ENCODE measurements around the gene CFAP20DC. TPM values are rescaled to one million over a fixed set of nuclear protein-coding genes. Genes with fewer than 3 reads are reported as not detected.
"Not testable (repeated sequence)": the region's sequence is repeated elsewhere in the genome, so short reads cannot be mapped to it uniquely, and the experiment has no call there.

CFAP20DC gene
- total RNA-seq, 1 donor from 2014 or later = 1.9 TPM

DNA sequence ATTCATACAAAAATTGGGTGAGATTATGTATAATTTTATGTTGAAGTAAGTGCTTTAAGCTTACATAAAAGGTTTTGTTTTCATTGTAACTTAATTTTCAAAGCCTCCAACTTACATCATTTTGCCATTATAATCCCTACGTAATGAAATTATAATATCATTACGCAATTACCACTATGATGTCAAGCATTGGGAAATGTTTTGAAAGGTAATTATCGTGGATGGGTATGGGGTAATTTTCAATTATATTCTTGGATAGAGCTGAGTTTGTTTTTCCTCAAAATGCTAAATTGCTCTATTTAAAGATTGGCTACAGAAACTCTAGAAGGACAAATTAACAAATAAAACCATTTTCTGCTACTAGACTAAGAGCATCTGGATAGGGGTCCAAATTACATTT lies 303.1 kb downstream of the CFAP20DC start:
- no peak for DNase-seq (ENCODE audit: low spot score)

DNA sequence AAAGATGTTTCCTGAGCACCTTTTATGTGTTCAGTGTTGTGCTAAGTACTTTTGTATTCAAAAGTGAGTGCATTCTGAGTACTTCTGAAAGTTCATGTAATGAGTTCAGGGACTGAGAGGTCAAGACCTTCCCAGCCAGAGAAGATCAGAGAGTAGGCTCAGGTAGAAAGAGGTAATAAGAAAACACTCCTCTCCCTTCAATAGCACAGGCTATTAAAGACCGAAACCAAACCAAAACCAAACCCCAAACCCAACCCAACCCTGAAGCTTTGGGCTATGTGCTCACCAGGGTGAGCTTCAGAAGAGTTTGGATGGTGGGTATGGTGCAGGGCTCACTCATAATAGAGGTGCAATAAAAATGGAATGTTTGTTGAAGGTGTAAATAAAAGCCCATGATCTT lies 306.5 kb downstream of the CFAP20DC start:
- DNase-seq (ENCODE audit: low spot score) = no peak

DNA sequence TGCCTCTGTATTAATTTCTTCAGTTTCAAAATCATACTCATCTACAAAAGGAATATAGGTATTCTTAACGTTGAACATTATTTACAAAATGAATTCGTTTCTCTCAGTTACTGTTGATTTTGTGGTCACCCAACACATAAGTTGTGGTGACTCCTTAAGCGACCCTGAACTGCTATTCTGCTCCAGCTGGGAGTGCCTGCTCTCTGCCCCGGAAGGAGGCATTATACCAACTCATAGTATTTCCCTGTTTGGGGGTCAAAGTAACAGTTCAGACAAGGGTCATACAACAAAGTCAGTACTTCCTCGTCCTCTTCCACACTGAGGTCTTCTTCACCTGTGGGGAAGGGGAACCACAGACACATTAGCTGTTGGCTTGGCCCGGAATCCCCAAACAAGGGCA lies 307.6 kb downstream of the CFAP20DC start:
- no peak for DNase-seq (ENCODE audit: low spot score)

DNA sequence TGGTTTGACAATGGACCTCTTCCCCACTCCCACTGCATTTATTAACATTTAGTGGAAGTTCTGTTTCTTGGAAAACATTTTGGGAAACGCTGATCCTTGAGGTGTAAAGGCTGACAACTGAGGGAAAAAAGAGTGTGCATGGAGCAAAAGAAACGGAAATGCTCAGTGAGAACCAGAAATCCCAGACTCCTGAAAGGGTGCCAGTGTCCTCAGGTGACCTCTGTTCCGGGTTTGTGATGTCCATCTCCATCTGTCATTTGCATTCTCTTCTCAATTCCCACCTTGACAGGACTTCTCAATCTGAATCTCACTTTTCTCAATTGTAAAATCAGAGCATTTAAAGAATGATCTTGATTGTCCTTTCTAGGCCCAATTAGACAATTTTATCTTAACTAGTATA lies 312.2 kb downstream of the CFAP20DC start:
- DNase-seq (ENCODE audit: low spot score) = no peak

DNA sequence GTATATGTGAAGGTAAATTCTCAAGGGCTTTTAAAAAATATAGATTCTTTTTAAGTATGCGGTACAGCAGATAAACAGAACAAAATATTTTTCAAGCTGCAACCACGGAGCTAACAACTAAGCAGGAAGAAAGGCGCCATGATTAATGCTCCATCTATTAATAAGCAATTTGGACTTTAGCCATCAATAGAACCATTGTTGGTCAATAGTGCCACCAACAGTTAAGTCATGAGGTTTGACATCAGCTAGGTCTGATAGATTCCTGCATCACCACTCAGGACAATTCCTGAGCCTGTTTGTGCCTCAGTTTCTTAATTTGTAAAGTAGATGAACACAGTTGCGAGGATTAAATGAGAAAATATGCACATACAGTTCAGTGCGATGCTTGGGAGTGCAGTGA lies 318.2 kb downstream of the CFAP20DC start:
- no peak for DNase-seq (ENCODE audit: low spot score)

DNA sequence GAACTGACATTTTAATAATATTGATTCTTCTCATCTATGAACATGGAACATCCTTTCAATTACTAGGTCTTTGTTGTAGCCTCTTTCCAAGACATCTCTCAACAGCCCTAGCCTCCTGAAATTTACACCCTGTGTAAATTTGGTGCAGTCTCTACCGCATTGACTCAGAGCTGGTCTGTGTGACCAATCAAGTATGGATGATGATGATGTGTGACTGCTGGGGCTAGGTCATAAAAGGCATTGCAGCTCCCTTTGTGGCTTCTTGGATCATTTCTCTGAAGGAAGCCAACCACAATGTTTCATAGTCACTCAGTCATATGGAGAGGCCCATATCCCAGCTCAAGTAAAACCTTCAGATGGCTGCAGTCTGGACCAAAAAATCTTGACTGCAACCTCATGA lies 321.1 kb downstream of the CFAP20DC start:
- no peak for DNase-seq (ENCODE audit: low spot score)

DNA sequence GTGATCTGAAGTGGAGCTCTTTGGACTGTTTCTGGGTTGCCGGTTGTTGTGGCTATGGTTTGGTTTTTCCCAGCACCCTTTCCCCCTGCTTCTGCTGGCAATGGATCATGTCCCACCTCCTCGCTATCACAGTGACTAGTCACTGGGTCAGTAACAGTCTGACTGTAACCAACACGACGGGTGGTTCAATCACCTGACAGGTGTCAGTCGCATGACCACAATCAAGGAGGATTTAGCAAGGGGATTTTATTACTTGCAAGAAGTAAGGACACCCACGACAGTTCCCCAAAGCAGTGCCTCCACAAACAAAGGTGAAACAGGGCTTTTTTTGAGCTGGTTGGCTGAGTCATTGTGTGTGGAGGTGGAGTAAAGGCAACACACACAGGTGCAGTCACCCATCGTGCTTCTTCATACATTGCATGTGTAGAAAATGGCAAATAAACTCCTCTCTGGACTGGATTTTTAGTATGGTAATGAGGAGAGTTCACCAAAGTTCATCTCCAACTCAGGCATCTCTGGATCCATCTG lies 324.4 kb downstream of the CFAP20DC start:
- no peak for DNase-seq (ENCODE audit: low spot score)

DNA sequence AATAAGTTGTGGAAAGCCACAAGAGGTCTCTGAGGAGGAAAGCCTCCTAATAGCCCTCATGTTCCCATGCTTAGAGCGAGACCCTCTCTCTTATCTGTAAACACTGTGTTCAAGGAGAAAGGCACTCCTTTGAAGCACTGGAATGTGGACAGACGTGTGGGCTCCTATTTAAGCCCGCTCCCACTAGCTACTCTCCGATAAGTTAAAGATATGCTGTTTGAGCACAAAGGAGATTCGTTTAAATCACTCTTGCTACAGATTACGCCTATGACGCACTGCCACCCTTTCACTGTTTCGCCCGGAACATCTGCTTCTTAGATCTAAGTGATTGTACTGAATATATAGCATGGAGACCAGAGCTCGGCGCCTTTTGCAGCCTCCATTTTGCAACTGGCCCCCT lies 325.5 kb downstream of the CFAP20DC start:
- no peak for DNase-seq (ENCODE audit: low spot score)

DNA sequence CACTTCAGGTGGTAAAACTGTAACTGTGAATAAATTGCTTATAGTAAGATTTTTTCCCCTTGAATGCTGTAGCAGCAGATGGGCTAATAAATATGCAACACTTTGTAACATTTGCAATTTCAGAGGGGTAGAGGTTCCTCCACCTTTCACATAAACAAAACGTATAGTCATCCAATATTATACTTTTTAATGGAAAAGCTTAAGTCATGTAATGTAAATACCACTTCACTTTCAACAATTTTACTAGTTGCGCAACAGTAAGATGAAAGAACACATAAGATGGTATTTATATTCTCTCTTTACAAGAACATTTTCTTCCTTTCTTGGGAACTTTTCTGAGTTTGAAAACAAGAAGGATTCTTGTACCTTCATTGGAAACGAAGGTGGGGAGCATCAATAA lies 326.7 kb downstream of the CFAP20DC start:
- DNase-seq (ENCODE audit: low spot score) = no peak

DNA sequence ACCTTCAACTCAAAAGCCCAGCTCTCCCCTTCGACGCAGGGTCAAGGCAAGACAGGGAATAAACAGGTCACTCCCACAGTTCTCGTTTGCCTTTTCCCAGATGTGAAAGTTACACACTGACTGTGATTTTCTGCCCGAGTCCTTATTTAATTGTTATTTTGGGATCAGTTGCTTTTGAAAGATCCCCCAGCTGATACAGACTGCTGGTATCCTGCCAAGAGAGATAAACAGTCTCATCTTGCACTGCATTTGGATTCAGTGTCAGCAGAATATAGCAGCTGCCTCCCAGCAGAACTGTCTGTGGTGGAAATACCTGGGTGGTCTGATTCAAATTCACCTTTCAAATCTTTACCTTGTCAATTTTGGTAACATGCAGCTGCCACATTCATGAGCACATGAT lies 327.3 kb downstream of the CFAP20DC start:
- DNase-seq (ENCODE audit: low spot score) = no peak

DNA sequence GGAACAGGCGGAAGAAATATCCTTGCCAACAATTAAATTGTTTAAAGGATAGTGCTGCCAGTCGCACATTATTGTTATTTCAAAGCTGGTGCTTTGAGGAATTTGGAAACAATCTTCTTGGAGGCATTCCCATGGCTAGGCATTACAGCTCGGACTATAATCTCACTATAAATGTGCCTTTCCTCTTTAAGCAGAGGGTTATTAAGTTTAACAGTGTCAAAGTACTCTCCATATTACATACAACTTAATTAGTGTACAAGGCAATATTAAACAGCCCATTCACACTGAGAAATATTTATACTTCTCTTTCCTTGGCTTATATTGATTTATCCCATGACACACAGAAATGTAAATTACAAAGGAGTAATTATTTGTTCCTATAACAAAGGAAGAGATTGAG lies 329.3 kb downstream of the CFAP20DC start:
- DNase-seq (ENCODE audit: low spot score) = no peak

DNA sequence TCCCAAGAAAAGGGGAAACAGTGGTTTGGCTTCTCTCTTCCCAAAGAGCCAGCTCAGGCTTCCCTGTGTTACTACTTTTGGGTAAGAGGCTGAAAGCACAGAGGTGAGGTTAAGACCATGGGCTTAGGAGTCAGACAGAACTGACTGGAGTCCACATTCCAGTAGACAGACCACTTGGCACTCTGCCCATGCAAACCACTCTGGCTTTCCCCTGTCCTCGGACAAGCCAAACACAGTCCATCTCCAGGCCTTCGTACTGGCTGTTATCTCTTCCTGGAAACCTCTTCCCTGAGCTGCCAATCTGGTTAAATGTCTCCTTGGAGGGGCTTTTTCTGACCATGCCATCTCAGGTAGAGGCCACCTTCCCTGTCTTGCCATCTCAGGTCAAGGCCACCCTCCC lies 330.1 kb downstream of the CFAP20DC start:
- no peak for DNase-seq (ENCODE audit: low spot score)

DNA sequence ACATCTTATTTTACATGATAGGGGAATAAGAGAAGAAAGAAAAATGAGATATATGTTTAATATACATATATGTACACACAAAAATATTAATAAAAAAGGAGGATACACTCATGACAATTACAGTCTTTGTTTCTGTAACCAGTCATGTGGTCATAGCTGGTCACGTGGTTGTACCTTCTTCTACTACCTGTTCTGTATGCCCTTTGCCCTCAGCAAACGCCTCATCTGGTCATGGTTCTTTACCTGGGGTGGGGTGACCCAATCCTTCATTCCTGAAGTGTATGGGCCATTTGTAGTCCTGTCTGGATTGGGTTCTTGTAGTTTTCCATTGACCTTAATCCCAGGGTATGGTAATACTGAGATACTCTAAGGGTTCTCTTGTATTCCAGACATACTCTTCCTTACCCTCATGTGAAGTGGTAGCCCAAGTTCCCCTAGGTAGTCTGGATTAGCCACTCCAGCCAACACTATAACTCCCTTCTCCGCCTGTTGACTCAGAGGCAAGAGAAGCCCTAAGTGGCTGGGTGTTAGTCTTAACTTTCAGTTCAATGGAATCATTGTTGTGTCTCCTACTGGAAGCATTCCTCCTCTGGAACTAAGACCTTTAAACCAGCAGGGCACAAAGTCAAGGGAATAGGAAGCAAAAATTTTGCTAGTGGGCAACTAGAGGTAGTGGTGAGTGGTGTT lies 336.0 kb downstream of the CFAP20DC start:
- no peak for DNase-seq (ENCODE audit: low spot score)

DNA sequence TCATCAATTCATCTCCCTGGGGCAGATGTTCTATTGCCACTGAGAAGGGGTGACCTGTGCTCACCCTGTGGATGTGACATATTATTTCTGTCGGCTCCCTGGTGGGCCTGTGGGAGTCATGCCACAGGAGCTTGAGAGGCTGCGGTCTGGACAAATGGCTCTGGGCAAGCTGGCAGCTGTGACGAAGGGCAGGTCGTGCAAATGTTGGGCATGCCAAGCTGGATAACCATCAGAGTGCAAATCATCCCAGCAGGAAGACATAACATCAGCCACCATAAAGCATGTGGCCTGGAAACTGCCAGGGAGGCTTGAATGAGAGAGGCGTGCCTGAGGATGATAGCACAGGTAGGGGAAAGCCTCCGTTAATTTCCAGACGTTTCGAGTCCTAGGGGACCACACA lies 338.0 kb downstream of the CFAP20DC start:
- no peak for DNase-seq (ENCODE audit: low spot score)

DNA sequence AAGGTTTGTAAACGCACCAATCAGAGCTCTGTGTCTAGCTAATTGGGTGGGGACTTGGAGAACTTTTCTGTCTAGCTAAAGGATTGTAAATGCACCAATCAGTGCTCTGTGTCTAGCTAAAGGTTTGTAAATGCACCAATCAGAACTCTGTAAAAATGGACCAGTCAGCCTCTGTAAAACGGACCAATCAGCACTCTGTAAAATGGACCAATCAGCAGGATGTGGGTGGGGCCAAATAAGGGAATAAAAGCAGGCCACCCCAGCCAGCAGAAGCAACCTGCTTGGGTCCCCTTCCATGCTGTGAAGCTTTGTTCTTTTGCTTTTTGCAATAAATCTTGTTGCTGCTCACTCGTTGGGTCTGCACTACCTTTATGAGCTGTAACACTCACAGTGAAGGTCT lies 340.8 kb downstream of the CFAP20DC start:
- not testable (repeated sequence) for DNase-seq (ENCODE audit: low spot score)

DNA sequence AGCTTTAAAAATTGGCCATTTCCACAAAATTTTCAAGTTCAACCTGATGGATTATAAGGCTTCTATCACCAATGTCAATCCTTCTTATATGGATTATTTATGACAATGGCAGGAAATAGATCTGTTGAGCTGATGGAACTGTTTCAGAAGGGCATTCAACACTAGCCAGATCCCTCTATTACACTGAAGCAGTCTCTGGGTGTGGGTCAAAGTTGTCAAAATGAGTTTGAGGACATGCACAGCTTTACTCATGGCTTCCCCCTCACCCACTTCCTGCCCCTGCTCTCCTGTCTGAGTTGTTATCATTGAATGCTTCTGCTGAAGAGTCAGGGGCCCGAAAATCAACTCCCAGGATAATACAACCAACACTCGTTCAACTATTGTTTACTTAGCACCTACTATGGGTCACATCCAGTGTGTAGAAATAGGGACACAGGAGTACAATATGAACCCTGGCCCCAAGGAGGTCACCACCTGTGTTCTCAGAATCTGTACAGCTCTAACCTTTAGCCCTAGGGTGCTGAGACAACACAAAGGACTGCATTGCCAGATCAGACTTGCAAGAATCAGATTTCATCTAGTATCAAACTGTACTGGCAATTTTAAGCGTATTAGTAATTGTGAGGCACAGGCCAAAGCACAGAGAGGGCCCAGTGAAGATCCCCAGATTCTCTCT lies 341.6 kb downstream of the CFAP20DC start:
- no peak for DNase-seq (ENCODE audit: low spot score)

DNA sequence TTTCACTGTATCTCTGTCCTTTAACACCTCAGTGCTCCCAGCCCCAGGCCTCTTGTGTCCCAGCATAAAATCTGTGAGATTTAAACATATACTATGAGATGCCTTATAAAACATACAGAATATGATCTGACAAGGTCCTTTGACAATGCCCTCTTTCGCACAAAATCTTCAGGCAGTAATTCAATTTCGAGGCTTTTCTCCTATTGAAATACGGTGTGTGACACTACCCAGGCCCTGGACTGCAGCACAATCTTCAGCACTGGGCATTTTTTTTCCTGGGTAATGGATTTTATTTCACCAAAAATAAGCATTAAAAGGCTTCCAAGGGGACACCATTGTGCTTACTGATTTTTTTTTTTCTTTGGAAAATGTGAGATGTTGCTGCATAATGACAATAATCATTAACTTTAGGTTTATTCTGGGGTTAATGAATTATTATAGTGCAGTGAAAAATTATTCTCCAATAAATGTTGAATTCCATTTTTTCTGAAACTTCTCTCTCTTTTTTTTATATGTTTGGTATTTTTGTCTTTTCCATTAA lies 342.4 kb downstream of the CFAP20DC start:
- DNase-seq (ENCODE audit: low spot score) = no peak

DNA sequence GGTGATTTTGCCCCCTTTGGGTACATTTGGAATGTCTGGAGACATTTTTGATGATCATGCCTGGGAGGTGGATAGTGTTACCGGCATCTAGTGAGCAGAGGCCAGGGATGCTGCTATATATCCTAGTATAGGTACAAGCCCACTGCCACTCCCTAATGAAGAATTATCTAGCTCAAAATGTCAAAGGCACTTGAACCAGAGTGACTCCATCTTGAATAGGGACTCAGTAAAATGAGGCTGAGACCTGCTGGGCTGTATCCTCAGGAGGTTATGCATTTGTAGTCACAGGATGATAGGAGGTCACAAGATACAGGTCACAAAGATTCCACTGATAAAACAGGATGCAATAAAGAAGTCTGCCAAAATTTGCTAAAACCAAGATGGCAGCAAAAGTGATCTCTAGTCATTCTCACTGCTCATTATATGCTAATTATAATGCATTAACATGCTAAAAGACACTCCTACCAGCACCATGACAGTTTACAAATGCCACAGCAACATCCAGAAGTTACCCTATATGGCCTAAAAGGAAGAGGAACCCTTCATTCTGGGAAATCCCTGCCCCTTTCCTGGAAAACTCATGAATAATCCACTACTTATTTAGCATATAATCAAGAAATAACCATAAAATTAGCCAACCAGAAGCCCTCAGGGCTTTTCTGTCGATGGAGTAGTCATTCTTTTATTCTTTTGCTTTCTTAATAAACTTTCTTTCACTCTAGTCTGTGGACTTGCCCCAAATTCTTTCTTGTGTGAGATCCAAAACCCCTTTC lies 343.2 kb downstream of the CFAP20DC start:
- no peak for DNase-seq (ENCODE audit: low spot score)

DNA sequence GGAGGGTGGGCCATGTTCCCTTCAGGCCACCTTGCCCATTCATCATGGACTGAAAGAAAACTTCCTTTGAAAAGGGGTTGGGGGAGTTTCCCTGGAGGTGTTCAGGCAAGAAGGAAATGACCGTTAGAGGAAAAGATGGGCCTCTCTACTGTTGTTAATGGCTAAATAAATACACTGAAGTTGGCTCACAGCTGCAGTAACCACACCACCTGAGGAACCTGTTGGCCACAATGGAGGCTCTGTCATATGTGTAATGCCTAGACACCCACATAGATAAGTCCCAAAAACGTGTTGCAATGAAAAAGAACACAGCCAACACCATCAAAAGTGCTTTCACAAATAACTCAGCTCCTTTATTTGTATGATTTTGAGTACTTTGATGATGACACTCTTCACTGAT lies 345.1 kb downstream of the CFAP20DC start:
- no peak for DNase-seq (ENCODE audit: low spot score)

DNA sequence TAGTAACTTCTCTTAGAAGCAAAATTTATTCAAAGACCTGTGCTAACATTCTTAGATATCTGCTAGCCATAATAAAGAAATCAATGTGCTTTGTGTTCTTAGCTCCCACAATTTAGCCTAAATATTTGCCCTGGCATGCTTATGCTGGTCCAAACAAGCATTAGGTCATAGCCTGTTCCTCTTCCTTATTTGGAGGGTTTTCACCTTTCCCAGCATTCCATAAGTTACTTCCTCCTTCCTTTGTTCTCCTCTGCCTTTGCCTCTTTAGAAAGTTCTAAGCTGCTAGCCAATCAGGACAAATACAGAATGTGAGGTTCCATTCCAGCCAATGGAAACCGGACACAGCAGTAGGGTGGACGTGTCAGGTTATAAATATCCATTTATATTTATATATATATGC lies 345.5 kb downstream of the CFAP20DC start:
- DNase-seq (ENCODE audit: low spot score) = not testable (repeated sequence)

DNA sequence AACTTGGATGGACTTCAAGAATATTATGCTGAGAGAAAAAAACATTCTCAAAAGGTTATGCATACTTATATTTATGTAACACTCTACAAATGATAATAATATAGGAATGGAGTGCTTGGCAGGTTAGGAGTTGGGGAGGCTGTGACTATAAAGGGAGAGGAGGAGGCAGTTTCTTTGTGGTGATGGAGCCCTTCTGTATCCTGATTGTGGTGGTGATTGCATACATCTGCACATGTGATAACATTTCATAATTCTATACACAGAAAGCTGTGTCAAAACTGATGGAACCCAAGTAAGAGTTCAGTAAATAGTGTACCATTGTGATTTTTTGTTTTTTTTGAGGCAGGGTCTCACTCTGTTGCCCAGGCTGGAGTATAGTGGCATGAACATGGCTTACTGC lies 351.6 kb downstream of the CFAP20DC start:
- DNase-seq (ENCODE audit: low spot score) = no peak

DNA sequence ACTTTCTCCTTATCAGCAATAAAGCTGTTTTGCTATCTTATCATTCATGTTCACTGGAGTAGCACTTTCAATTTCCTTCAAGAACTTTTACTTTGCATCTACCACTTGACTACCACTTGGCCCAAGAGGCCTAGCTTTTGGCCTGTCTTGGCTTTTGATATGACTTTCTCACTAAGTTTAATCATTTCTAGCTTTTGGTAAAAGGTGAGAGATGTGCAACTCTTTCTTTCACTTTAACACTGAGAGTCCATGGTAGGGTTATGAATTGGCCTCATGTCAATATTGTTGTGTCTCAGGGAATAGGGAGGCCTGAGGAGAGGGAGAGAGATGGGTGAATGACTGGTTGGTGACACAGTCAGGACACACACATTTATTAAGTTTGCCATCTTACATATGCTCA lies 352.3 kb downstream of the CFAP20DC start:
- no peak for DNase-seq (ENCODE audit: low spot score)

Data from mucosa of gallbladder (tissue), 1 donor.